AG04450 (cell line): ENCODE results near the gene KCNK17. TPM values are rescaled to one million over a fixed set of nuclear protein-coding genes. Genes with fewer than 3 reads are reported as not detected.

ENCODE experiments used
- CTCF ChIA-PET: fragments of 300-600, 350-600 bp; formaldehyde crosslinking; extraction: SDS; loops from one replicate; lab custom pipeline; 2022; ENCODE audit warnings: antibody characterized with exemption, inconsistent platforms; lab: Charles Lee
- POLR2A ChIA-PET: fragments of 350-600 bp; formaldehyde crosslinking; extraction: SDS; loops from one replicate; lab custom pipeline; 2021; ENCODE audit warnings: antibody characterized with exemption, inconsistent platforms; lab: Yijun Ruan, JAX
- DNase-seq: peaks from one replicate; pipeline ENCODE4 v3.0.0-alpha.2; 2011; ENCODE audit warnings: low read depth, low spot score
- H3K27ac ChIP-seq: one replicate; pipeline ENCODE4 v1.5.1; 2012; ENCODE audit warnings: low read depth, low read length, control low read depth
- H3K27me3 ChIP-seq: one replicate; pipeline ENCODE4 v1.6.0; 2012; ENCODE audit warnings: low read length; ENCODE audit not compliant: control insufficient read depth, insufficient read depth
- H3K4me3 ChIP-seq: 2 replicates; pipeline ENCODE4 v1.5.1; 2011; ENCODE audit warnings: mild to moderate bottlenecking, low read depth, low read length, control low read depth
- H3K9me3 ChIP-seq: 2 replicates; pipeline ENCODE4 v1.5.1; 2012; ENCODE audit warnings: low read length; ENCODE audit not compliant: control insufficient read depth, insufficient read depth
- polyA plus RNA-seq: library from polyadenylated mRNA; depleted of rRNA; stranded (reverse); fragments of >200 nt; gene quantifications from 2 replicates; pipeline ENCODE4 v1.2.3, GENCODE V29; 2011
- TF ChIP-seq, protein P1 (sequence below): IDR thresholded peaks from 2 replicates; pipeline ENCODE4 v1.5.1; 2011; ENCODE audit warnings: low read depth, low read length, control low read depth, inconsistent platforms

The KCNK17 gene
- polyA plus RNA-seq, 1 experiment = not detected

DNA sequence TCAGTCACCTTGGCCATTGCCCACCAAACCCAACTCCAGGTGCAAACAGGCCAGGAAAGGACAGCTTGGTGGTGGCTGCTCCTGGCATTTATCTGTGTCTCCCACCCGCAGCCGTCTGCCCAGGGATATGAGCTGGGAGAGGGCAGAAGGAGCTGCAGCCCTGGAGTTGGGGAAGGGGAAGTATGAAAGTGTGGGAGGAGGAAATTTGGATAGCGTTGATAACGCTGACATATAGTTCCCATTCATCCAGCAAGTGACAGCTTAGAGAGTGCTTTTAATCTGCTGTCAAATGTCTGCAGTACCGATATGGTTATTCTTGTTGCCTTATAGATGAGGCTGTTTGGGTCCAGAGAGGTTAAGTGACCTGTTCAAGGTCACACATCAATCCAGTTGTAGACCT is 7.5 kb upstream of the KCNK17 start:
- CTCF ChIA-PET = no interaction called here

DNA sequence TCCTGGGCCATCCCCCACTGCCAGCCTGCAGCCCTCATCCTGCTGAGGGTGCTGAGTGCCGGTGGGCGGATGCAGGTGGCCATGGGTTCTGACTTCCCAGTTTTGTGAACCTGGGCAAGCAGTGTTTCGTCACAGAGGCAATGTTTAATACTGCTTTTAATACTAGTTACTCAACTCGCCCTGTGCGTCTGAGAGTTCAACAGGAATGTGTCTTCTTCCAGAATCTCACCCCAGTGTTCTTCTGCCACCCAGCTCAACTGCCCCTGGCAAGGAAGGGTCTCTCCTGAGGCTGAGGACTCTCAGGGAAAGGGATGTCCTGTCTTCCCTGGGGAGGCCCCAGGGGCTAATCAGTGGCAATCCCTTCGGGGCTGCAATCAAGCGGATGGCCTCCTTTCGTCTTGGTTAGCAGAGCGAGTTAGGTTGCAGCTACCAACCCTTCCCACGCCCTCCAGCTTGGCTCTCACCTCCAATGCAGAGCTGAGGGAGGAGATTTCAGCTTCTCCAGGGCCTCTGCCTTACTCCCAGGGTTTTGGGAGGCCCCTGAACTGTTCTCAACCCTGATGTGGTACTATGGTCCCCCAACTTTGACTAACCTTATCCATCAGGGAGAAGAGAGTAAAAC is 6.3 kb upstream of the KCNK17 start:
- Histone ChIP-seq H3K27ac (no peak overlapping the region), H3K9me3 (no peaks in the 10 kb centered on the region), H3K4me3 (no peak overlapping the region), H3K27me3 (peaks cover under 1% of the 10 kb centered on the region)
- CTCF ChIA-PET = no interaction called here
- DNase-seq = no peak
- POLR2A ChIA-PET = no interaction called here
- TF ChIP-seq, protein P1, sequence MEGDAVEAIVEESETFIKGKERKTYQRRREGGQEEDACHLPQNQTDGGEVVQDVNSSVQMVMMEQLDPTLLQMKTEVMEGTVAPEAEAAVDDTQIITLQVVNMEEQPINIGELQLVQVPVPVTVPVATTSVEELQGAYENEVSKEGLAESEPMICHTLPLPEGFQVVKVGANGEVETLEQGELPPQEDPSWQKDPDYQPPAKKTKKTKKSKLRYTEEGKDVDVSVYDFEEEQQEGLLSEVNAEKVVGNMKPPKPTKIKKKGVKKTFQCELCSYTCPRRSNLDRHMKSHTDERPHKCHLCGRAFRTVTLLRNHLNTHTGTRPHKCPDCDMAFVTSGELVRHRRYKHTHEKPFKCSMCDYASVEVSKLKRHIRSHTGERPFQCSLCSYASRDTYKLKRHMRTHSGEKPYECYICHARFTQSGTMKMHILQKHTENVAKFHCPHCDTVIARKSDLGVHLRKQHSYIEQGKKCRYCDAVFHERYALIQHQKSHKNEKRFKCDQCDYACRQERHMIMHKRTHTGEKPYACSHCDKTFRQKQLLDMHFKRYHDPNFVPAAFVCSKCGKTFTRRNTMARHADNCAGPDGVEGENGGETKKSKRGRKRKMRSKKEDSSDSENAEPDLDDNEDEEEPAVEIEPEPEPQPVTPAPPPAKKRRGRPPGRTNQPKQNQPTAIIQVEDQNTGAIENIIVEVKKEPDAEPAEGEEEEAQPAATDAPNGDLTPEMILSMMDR = no peak

More for the DNA sequence above, 7.5 kb upstream of the KCNK17 start:
- DNase-seq = no peak
- Histone ChIP-seq H3K27me3 (no peaks in the 10 kb centered on the region), H3K9me3 (no peaks in the 10 kb centered on the region), H3K27ac (no peak overlapping the region), H3K4me3 (no peak overlapping the region)
- POLR2A ChIA-PET = no interaction called here
- TF ChIP-seq, protein P1 = no peak

DNA sequence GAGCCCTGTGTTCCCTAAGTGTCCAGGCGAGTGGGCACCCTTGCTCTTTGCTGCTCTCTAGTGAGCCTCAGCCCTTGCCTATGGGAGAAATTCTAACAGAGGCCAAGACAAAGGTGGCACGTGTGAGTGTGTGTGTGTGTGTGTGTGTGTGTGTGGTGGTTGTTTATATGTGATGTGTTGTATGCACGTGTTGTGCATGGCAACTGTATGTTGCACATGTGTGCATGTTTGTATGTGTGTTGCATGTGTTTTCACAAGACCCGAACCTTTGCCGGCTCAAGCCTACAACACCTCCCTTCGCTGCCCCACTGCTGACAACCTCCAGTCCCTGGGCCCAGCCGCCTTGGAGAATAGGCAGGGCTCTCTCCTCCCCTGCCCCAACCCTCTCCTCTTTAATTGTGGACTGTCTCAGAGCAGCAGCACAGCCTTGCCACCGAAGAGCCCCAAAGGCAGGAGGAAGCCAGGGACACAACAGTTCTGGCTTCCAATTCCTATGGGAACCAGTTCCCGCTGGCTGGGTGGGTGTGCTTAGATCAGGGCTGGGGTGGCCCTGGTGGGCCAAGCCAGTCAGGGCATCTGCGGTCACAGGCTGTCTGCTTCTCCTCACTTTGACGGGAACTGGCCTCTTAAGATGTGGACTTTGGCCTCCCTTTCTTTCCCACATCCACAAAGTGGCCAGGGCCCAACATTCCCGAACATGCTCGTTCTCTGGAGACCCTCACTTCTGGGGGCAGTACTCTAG is 5.6 kb upstream of the KCNK17 start:
- POLR2A ChIA-PET = no interaction called here
- H3K27me3 ChIP-seq = peaks cover 6% of the 10 kb centered on the region
- no peak for DNase-seq
- no peak overlapping the region for H3K27ac ChIP-seq
- H3K9me3 ChIP-seq = no peaks in the 10 kb centered on the region
- TF ChIP-seq, protein P1 = no peak
- CTCF ChIA-PET = no interaction called here
- H3K4me3 ChIP-seq = no peak overlapping the region

DNA sequence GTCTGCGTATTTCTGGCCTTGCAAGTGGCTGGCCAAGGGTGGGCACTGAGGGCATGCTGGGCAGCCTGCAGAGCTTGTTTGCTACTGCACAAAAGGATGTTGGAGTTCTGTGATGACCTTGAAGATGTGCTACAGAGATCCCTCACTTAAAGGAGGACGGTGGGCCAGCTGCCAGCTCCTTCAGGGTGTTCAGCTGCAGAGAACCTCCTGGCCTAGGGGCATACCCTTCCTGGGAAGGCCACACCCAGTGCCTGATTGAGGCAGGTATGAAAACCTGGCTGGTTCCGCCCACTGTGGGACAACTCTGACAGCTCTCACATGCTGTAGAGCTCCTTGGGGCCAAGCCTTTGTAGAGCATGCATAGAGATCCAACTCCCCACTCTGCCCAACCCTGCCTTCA is 3.0 kb upstream of the KCNK17 start:
- Histone ChIP-seq H3K9me3 (no peaks in the 10 kb centered on the region; the same call in 1 of the 2 replicates), H3K4me3 (no peak overlapping the region), H3K27me3 (peaks cover 28% of the 10 kb centered on the region), H3K27ac (no peak overlapping the region)
- POLR2A ChIA-PET = no interaction called here
- DNase-seq = no peak
- CTCF ChIA-PET = no interaction called here
- TF ChIP-seq, protein P1 = no peak
